NT2/D1 (cell line): Measurements from ENCODE around the gene WAPL.
"Not testable (repeated sequence)": the region's sequence is repeated elsewhere in the genome, so short reads cannot be mapped to it uniquely, and the experiment has no call there.

Experiments used
- SUZ12 ChIP-seq: IDR thresholded peaks from 2 replicates; pipeline ENCODE4 v1.6.1; 2011; ENCODE audit not compliant: insufficient read length, insufficient read depth; ENCODE audit errors: extremely low read depth
- YY1 ChIP-seq: IDR thresholded peaks from 2 replicates; pipeline ENCODE4 v1.6.1; 2011; ENCODE audit not compliant: insufficient read length, insufficient read depth
- ZNF274 ChIP-seq: IDR thresholded peaks from 2 replicates; pipeline ENCODE4 v1.6.1; 2011; ENCODE audit warnings: mild to moderate bottlenecking, low read depth, low read length

GRCh38 chr10:86389109-86389440 is 132.5 kb downstream of the WAPL start:
- not testable (repeated sequence) for TF ChIP-seq ZNF274, YY1, SUZ12
